H1 (cell line): ENCODE data around the gene FES.

Experiments used
- CREB1 ChIP-seq: IDR thresholded peaks from 2 replicates; pipeline ENCODE4 v1.6.1; 2012; ENCODE audit warnings: inconsistent platforms
- POLR2A ChIP-seq, 2 experiments: IDR thresholded peaks; 1 replicate in 1 of 2; 2 replicates in 1 of 2; pipeline ENCODE4 v1.6.1; 2011; ENCODE audit warnings: low read depth in 2 of 2, low read length in 2 of 2, mild to moderate bottlenecking in 2 of 2; ENCODE audit errors: control extremely low read depth in 1 of 2
- POLR2AphosphoS5 ChIP-seq: IDR thresholded peaks from 2 replicates; pipeline ENCODE4 v1.6.1; 2011; ENCODE audit warnings: low read depth, low read length
- RAD21 ChIP-seq, 2 experiments: IDR thresholded peaks in 1 of 2; conservative IDR thresholded peaks in 1 of 2; 2 replicates each; pipeline ENCODE4 v1.6.1; 2011; ENCODE audit warnings: low read depth in 2 of 2, low read length in 2 of 2, improper control_type of control experiment in 1 of 2, inconsistent platforms in 1 of 2, mild to moderate bottlenecking in 1 of 2, moderate library complexity in 1 of 2
- TBP ChIP-seq: IDR thresholded peaks from 2 replicates; pipeline ENCODE4 v1.6.1; 2011; ENCODE audit warnings: low read depth, low read length, improper control_type of control experiment
- TF ChIP-seq, protein P1 (sequence below): IDR thresholded peaks from 2 replicates; pipeline ENCODE4 v1.6.1; 2012; ENCODE audit warnings: inconsistent platforms
- TF ChIP-seq, protein P2 (sequence below): IDR thresholded peaks from 2 replicates; pipeline ENCODE4 v1.6.1; 2012; ENCODE audit warnings: inconsistent platforms

- TF ChIP-seq POLR2A (IDR thresholded peaks at IDR 0.05; ENCODE audit: control extremely low read depth in 1 of 2, low read depth in 2 of 2, low read length in 2 of 2) (no peak), CREB1 (no peak), POLR2AphosphoS5 (no peak), RAD21 (IDR thresholded peaks at IDR 0.05 in 1 of 2, conservative IDR thresholded peaks at IDR 0.05 in 1 of 2; ENCODE audit: low read depth in 2 of 2, low read length in 2 of 2) (no peak), TBP (no peak)
- TF ChIP-seq, protein P1, sequence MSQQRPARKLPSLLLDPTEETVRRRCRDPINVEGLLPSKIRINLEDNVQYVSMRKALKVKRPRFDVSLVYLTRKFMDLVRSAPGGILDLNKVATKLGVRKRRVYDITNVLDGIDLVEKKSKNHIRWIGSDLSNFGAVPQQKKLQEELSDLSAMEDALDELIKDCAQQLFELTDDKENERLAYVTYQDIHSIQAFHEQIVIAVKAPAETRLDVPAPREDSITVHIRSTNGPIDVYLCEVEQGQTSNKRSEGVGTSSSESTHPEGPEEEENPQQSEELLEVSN: no peak
- TF ChIP-seq, protein P2, sequence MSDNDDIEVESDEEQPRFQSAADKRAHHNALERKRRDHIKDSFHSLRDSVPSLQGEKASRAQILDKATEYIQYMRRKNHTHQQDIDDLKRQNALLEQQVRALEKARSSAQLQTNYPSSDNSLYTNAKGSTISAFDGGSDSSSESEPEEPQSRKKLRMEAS: no peak
Measured at GRCh38 chr15:90945091-90945490, 60.8 kb downstream of the FES start.
